OCI-M2 (cell line): ENCODE results near the gene IFIT1.
"Not testable (repeated sequence)": the region's sequence is repeated elsewhere in the genome, so short reads cannot be mapped to it uniquely, and the experiment has no call there.

Experiments used
- DNase-seq: peaks from one replicate; lab custom pipeline; 2025; ENCODE audit not compliant: unreplicated experiment; lab: John Stamatoyannopoulos, UW

Gene IFIT1

GRCh38 chr10:89395141-89395540 lies 2.7 kb downstream of the IFIT1 start:
- no peak for DNase-seq

- no peak for DNase-seq
Measured at GRCh38 chr10:89398003-89398749, 5.8 kb downstream of the IFIT1 start.

GRCh38 chr10:89399956-89400355 lies 7.5 kb downstream of the IFIT1 start:
- DNase-seq: no peak

GRCh38 chr10:89403043-89403442 lies 10.6 kb downstream of the IFIT1 start:
- no peak for DNase-seq

- DNase-seq: no peak
Measured at GRCh38 chr10:89404104-89405047, 12.0 kb downstream of the IFIT1 start.

GRCh38 chr10:89406178-89406577 lies 13.8 kb downstream of the IFIT1 start:
- DNase-seq: not testable (repeated sequence)

- not testable (repeated sequence) for DNase-seq
Measured at GRCh38 chr10:89407792-89408191, 15.4 kb downstream of the IFIT1 start.

- not testable (repeated sequence) for DNase-seq
Measured at GRCh38 chr10:89409282-89409681, 16.9 kb downstream of the IFIT1 start.

GRCh38 chr10:89410551-89410950 lies 18.1 kb downstream of the IFIT1 start:
- DNase-seq: not testable (repeated sequence)

GRCh38 chr10:89411135-89411534 lies 18.7 kb downstream of the IFIT1 start:
- not testable (repeated sequence) for DNase-seq

- not testable (repeated sequence) for DNase-seq
Measured at GRCh38 chr10:89412276-89412675, 19.9 kb downstream of the IFIT1 start.

GRCh38 chr10:89413398-89413912 lies 21.0 kb downstream of the IFIT1 start:
- no peak for DNase-seq

GRCh38 chr10:89414146-89414878 lies 21.9 kb downstream of the IFIT1 start, which contains the start of gene IFIT5:
IFIT5 (plus strand) TSS chr10:89414568; CDS start chr10:89414799, 231 bp downstream.
- DNase-seq: no peak

GRCh38 chr10:89414879-89415821 lies 22.7 kb downstream of the IFIT1 start:
- no peak for DNase-seq

GRCh38 chr10:89416465-89416864 lies 24.0 kb downstream of the IFIT1 start:
- DNase-seq: no peak

GRCh38 chr10:89419548-89419947 lies 27.1 kb downstream of the IFIT1 start:
- no peak for DNase-seq

GRCh38 chr10:89421018-89421476 lies 28.6 kb downstream of the IFIT1 start:
- DNase-seq: no peak

GRCh38 chr10:89425000-89425399 lies 32.6 kb downstream of the IFIT1 start:
- DNase-seq: no peak

- no peak for DNase-seq
Measured at GRCh38 chr10:89426230-89426868, 33.9 kb downstream of the IFIT1 start.
